NCI-H187 treated with DMSO at 0.1 percent for 48 hours (cell line): ENCODE results near the gene FOXP1.
A peak's percentile ranks its signal among the peaks of the same experiment; 100 is the strongest.

Source experiments
- DNase-seq: peaks from one replicate; lab custom pipeline; 2025; lab: John Stamatoyannopoulos, UW

The FOXP1 gene

GRCh38 chr3:71057526-71057894 lies 526.0 kb downstream of the FOXP1 start:
- DNase-seq: no peak

GRCh38 chr3:71056327-71056726 lies 527.2 kb downstream of the FOXP1 start:
- DNase-seq: no peak

- no peak for DNase-seq
Observed at GRCh38 chr3:71055257-71056001, 528.1 kb downstream of the FOXP1 start.

GRCh38 chr3:71054312-71054711 lies 529.2 kb downstream of the FOXP1 start:
- no peak for DNase-seq

- no peak for DNase-seq
Observed at GRCh38 chr3:71053495-71053894, 530.0 kb downstream of the FOXP1 start.

- DNase-seq: no peak
Observed at GRCh38 chr3:71052716-71053115, 530.8 kb downstream of the FOXP1 start.

- peak; percentile 26 for DNase-seq
Observed at GRCh38 chr3:71051893-71052687, 531.4 kb downstream of the FOXP1 start.

- DNase-seq: no peak
Observed at GRCh38 chr3:71051259-71051595, 532.3 kb downstream of the FOXP1 start.

GRCh38 chr3:71050538-71051258 lies 532.8 kb downstream of the FOXP1 start:
- DNase-seq: no peak

GRCh38 chr3:71050166-71050537 lies 533.4 kb downstream of the FOXP1 start:
- DNase-seq: no peak

- no peak for DNase-seq
Observed at GRCh38 chr3:71048948-71049347, 534.6 kb downstream of the FOXP1 start.

GRCh38 chr3:71047616-71048531 lies 535.7 kb downstream of the FOXP1 start:
- no peak for DNase-seq

GRCh38 chr3:71046791-71047190 lies 536.7 kb downstream of the FOXP1 start:
- DNase-seq: no peak

GRCh38 chr3:71045917-71046282 lies 537.6 kb downstream of the FOXP1 start:
- no peak for DNase-seq

- no peak for DNase-seq
Observed at GRCh38 chr3:71045212-71045916, 538.2 kb downstream of the FOXP1 start.

- DNase-seq: no peak
Observed at GRCh38 chr3:71042759-71043158, 540.8 kb downstream of the FOXP1 start.

- DNase-seq: no peak
Observed at GRCh38 chr3:71041371-71041770, 542.2 kb downstream of the FOXP1 start.

GRCh38 chr3:71039332-71039731 lies 544.2 kb downstream of the FOXP1 start:
- no peak for DNase-seq

- DNase-seq: no peak
Observed at GRCh38 chr3:71037775-71038174, 545.8 kb downstream of the FOXP1 start.

GRCh38 chr3:71035886-71036285 lies 547.6 kb downstream of the FOXP1 start:
- DNase-seq: no peak

GRCh38 chr3:71035314-71035713 lies 548.2 kb downstream of the FOXP1 start:
- no peak for DNase-seq
